Fibroblast of the aortic adventitia (primary cell): ENCODE measurements around the gene SDHAF4. TPM values are rescaled to one million over a fixed set of nuclear protein-coding genes. Genes with fewer than 3 reads are reported as not detected.

Experiments used
- DNase-seq: peaks from one replicate; pipeline ENCODE4 v3.0.0-alpha.2; 2010; ENCODE audit warnings: low read depth
- H3K4me3 ChIP-seq: 2 replicates; pipeline ENCODE4 v1.5.1; 2011; ENCODE audit warnings: low read depth, mild to moderate bottlenecking, control low read depth, low read length, moderate library complexity
- total RNA-seq: library from RNA; depleted of rRNA; stranded (reverse); fragments of >200 nt; gene quantifications from 2 replicates; pipeline ENCODE4 v1.2.3, GENCODE V29; 2012; ENCODE audit warnings: low replicate concordance
- TF ChIP-seq, protein P1 (sequence below): IDR thresholded peaks from 2 replicates; pipeline ENCODE4 v1.5.1; 2011; ENCODE audit warnings: mild to moderate bottlenecking, low read length, control low read depth, inconsistent platforms; ENCODE audit not compliant: insufficient read depth

Gene SDHAF4
- 2.8 and 8.0 TPM in 2 replicates for total RNA-seq

DNA sequence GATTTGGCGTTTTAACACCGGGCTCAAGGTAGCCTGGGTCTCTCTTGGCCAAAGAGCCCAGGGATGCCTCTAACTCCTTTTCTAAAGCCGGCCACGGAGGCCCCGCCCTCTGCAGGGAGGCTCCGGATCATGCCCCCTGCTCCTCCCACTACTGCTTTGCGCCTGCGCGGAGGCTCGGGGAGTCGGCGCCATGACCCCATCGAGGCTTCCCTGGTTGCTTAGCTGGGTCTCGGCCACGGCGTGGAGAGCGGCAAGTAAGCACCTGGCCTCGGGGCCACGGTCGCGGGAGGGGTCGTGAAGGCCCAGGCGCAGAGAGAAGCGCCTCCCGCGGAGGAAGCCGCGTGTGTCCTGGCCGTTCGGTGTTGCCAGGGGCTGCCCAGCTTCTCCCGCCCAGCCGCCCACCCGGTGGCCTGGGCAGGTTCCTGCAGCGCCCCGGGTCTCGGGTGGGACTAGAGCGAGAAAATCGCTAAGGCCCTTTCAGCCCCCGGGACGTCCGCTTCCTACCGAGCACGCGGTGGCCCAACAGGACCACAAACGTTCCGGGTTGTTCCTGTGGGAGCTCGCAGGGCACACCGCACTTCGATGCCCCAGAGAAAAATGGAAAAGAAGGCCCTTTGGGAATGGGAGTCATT, at the start of gene SDHAF4:
Gene SDHAF4, plus strand, starts transcription at position 180 of the 632 bp plus-strand sequence. Its CDS starts 11 bp downstream, at position 191.
- peak; percentile 84 for DNase-seq
- H3K4me3 ChIP-seq: peak within 1 kb of the TSS; percentile 92
- TF ChIP-seq, protein P1, sequence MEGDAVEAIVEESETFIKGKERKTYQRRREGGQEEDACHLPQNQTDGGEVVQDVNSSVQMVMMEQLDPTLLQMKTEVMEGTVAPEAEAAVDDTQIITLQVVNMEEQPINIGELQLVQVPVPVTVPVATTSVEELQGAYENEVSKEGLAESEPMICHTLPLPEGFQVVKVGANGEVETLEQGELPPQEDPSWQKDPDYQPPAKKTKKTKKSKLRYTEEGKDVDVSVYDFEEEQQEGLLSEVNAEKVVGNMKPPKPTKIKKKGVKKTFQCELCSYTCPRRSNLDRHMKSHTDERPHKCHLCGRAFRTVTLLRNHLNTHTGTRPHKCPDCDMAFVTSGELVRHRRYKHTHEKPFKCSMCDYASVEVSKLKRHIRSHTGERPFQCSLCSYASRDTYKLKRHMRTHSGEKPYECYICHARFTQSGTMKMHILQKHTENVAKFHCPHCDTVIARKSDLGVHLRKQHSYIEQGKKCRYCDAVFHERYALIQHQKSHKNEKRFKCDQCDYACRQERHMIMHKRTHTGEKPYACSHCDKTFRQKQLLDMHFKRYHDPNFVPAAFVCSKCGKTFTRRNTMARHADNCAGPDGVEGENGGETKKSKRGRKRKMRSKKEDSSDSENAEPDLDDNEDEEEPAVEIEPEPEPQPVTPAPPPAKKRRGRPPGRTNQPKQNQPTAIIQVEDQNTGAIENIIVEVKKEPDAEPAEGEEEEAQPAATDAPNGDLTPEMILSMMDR: no peak

DNA sequence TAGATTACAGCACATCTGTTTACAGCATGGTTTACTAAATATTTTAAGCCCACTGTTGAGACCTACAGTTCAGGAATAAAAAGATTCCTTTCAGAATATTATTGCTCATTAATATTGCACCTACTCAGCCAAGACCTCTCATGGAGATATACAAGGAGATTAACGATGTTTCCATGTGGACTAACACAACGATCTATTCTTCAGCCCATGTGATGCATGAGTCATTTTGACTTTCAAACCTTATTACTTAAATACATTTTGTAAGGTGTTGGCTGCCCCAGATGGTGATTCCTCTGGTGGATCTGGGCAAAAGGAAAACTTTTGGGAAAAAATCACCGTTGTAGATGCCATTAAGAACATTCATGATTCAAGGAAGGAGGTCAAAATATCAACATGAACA, 48.0 kb upstream of the SDHAF4 start:
- H3K4me3 ChIP-seq: no peak overlapping the region
- TF ChIP-seq, protein P1: no peak
- no peak for DNase-seq

DNA sequence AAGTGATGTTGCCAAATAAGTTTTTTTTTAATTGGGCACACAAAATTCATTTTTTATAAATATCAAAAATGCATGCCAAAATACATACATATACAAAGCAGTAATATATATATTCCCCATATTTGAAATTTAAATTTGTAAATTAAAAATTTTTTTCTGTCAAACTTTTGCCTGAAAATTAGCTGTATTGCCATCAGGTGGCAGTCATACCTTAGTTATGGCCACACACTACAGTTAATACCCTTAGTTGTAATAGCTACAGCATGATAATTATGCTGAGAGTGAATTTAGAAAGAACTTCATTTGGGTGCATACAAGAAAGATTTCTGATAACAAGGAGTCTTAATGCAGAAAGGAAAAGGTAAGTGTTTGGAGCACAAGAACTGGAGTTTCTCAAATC, 46.2 kb upstream of the SDHAF4 start:
- H3K4me3 ChIP-seq: no peak overlapping the region
- TF ChIP-seq, protein P1: peak; percentile 35
- peak; percentile 40 for DNase-seq

DNA sequence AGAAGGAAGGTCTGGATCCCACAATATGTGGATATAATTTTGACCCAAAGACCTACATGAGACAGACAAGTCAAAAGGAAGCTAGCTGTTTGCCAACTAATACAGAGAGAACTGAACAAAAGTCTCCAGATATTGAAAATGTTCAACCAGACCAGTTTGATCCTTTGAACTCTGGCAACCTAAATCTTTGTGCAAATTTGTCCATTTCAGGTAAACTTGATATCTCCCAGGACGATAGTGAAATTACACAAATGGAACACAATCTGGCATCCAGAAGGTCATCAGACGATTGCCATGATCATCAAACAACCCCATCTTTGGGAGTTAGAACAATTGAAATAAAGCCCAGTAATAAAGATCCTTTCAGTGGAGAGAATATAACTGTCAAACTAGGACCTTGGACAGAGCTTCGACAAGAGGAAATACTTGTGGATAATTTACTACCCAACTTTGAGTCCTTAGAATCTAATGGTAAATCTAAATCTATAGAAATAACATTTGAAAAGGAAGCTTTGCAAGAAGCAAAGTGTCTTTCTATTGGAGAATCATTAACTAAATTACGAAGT, 41.9 kb upstream of the SDHAF4 start:
- no peak overlapping the region for H3K4me3 ChIP-seq
- TF ChIP-seq, protein P1: no peak
- DNase-seq: no peak

DNA sequence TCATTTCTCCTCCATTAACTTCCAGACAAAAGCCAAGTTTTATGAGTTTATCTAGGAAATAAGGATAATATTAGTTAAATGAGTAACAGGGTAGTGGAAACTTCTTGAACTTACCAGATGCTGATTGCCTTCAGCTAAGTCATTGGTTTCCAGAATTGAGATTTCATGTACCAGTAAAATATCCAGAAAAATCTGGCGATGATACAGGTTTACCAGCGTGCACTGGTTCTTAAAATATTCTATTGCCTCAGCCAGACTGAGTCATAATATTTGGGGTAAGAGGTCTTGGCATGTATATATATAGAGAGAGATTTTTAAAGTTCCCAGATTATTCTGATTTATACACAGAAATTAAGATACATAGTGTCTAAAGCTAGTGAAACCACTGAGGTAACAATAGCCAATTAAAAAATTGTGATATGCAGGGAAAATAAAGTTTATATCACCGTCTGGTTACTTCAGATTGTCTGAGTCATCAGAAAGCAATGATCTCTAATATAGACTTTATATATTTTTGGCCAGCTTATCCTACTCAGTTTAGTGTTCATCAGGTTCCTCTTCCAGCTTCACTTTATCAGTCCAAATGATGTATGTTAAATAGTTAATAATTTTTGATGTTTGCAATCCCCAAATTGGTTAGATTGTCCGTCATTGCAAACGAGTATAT, 39.5 kb upstream of the SDHAF4 start:
- peak; percentile 79 for DNase-seq
- no peak overlapping the region for H3K4me3 ChIP-seq
- TF ChIP-seq, protein P1: no peak

DNA sequence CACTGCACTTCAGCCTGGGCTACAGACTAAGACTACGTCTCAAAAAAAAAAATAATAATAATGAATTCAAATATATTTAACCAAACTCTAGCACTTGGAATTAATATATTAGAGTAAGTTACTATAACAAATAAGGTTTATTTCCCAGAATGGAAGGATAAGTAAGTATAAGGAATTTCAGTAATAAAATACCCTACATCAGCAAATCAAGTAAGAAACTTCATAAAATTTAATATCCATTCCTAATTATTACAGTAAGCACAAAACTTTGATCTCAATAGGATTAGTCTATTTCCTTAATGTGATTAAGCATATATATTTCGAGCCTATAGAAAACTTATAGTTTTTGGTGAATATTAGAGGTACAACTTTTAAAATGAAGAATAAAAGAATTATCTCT, 36.7 kb upstream of the SDHAF4 start:
- DNase-seq: no peak
- no peak overlapping the region for H3K4me3 ChIP-seq
- TF ChIP-seq, protein P1: no peak
